B cell (primary cell): ENCODE measurements around the gene ARHGEF3. TPM values are rescaled to one million over a fixed set of nuclear protein-coding genes. Genes with fewer than 3 reads are reported as not detected.

ENCODE experiments used
- ATAC-seq: fragments of 200-7000 bp; cut with Tn5 transposase; one replicate; pipeline ENCODE4 v1.10.0; 2021; ENCODE audit warnings: low read depth, mild to moderate bottlenecking, moderate number of reproducible peaks, moderate library complexity
- CTCF ChIA-PET: fragments of 350-600 bp; sonication (Branson Sonifier 250); formaldehyde crosslinking; loops from one replicate; lab custom pipeline; 2021; ENCODE audit warnings: antibody characterized with exemption, inconsistent platforms; lab: Charles Lee
- POLR2A ChIA-PET: fragments of 350-600 bp; sonication (Branson Sonifier 250); formaldehyde crosslinking; loops from one replicate; lab custom pipeline; 2021; ENCODE audit warnings: antibody characterized with exemption; lab: Charles Lee
- DNase-seq: peaks from one replicate; pipeline ENCODE4 v3.0.0; 2013
- H2AFZ ChIP-seq: 2 replicates; pipeline ENCODE4 v1.6.1; 2012; ENCODE audit warnings: mild to moderate bottlenecking, low read depth, low read length; ENCODE audit not compliant: insufficient read depth, poor library complexity, severe bottlenecking
- H3K27ac ChIP-seq, 2 donors: 1 replicate in 1 of 2; 2 replicates in 1 of 2; pipeline ENCODE4 v1.5.1; 2012 to 2013; ENCODE audit warnings: low read length in 2 of 2, mild to moderate bottlenecking in 2 of 2, moderate library complexity in 1 of 2
- H3K27me3 ChIP-seq, 4 experiments: fragments of 200-600 bp in 1 of 4; sonication (generic) in 1 of 4; replicated peaks in 1 of 4; 1 replicate in 2 of 4; 2 replicates in 2 of 4; pipeline versions ENCODE4 v1.6.1 to v1.7.0; 2013 to 2016; ENCODE audit warnings: low read length in 3 of 4, mild to moderate bottlenecking in 2 of 4, mixed read lengths in 1 of 4, moderate library complexity in 1 of 4; ENCODE audit not compliant: insufficient read depth in 4 of 4, control insufficient read depth in 3 of 4; ENCODE audit errors: control extremely low read depth in 1 of 4
- H3K36me3 ChIP-seq, 2 experiments: replicated peaks in 1 of 2; 1 replicate in 1 of 2; 2 replicates in 1 of 2; pipeline versions ENCODE4 v1.6.1 to v1.7.1; 2013; ENCODE audit warnings: low read length in 1 of 2; ENCODE audit not compliant: insufficient read depth in 2 of 2, control insufficient read depth in 1 of 2; ENCODE audit errors: control extremely low read depth in 1 of 2, extremely low read depth in 1 of 2
- H3K4me1 ChIP-seq, 2 donors: fragments of 200-600 bp in 1 of 2; sonication (generic) in 1 of 2; 1 replicate in 1 of 2; 2 replicates in 1 of 2; pipeline versions ENCODE4 v1.5.1 to v1.6.1; 2013 to 2017; ENCODE audit warnings: low read length in 2 of 2; ENCODE audit not compliant: control insufficient read depth in 2 of 2, insufficient read depth in 2 of 2
- H3K4me2 ChIP-seq: replicated peaks from 2 replicates; pipeline ENCODE3; 2012; ENCODE audit warnings: mild to moderate bottlenecking, low read depth, low read length; ENCODE audit not compliant: poor library complexity, severe bottlenecking
- H3K4me3 ChIP-seq, 5 experiments: fragments of 200-600 bp in 1 of 5; sonication (generic) in 1 of 5; 1 replicate in 3 of 5; 2 replicates in 2 of 5; pipeline versions ENCODE4 v1.5.1 to v1.7.0; 2011 to 2016; ENCODE audit warnings: low read length in 4 of 5, mild to moderate bottlenecking in 4 of 5, low read depth in 2 of 5, control low read depth in 1 of 5, moderate library complexity in 1 of 5; ENCODE audit not compliant: insufficient read depth in 1 of 5; ENCODE audit errors: control extremely low read depth in 1 of 5, extremely low read depth in 1 of 5
- H3K79me2 ChIP-seq: fragments of 200-600 bp; sonication (generic); one replicate; pipeline ENCODE4 v1.6.0; 2016; ENCODE audit warnings: low read length; ENCODE audit not compliant: control insufficient read depth, insufficient read depth
- H3K9ac ChIP-seq: fragments of 200-600 bp; sonication (generic); 2 replicates; pipeline ENCODE4 v1.6.1; 2017; ENCODE audit warnings: mild to moderate bottlenecking, low read length, moderate library complexity
- H3K9me3 ChIP-seq, 3 donors: one replicate each; pipeline versions ENCODE4 v1.6.1 to v1.7.1; 2013; ENCODE audit warnings: low read length in 2 of 3; ENCODE audit not compliant: control insufficient read depth in 2 of 3, insufficient read depth in 1 of 3; ENCODE audit errors: control extremely low read depth in 1 of 3
- H4K20me1 ChIP-seq: 2 replicates; pipeline ENCODE4 v1.6.0; 2012; ENCODE audit warnings: mild to moderate bottlenecking, low read length; ENCODE audit not compliant: insufficient read depth, control insufficient read depth, poor library complexity, severe bottlenecking
- H3K27ac Mint-ChIP-seq: one replicate; pipeline ENCODE4 v1.8.0; 2021; ENCODE audit warnings: mixed read lengths
- H3K27me3 Mint-ChIP-seq: one replicate; pipeline ENCODE4 v1.8.0; 2021; ENCODE audit warnings: mixed read lengths
- H3K4me1 Mint-ChIP-seq: one replicate; pipeline ENCODE4 v1.8.0; 2021; ENCODE audit warnings: mixed read lengths
- H3K4me3 Mint-ChIP-seq: one replicate; pipeline ENCODE4 v1.8.0; 2021; ENCODE audit warnings: mixed read lengths
- H3K9me3 Mint-ChIP-seq: one replicate; pipeline ENCODE4 v1.8.0; 2022; ENCODE audit warnings: mixed read lengths; ENCODE audit not compliant: insufficient read depth
- CTCF ChIP-seq: fragments of 200-600 bp; IDR thresholded peaks from one replicate; pipeline ENCODE4 v1.8.0; 2022; ENCODE audit warnings: antibody characterized with exemption, mild to moderate bottlenecking
- EZH2 ChIP-seq: IDR thresholded peaks from 2 replicates; pipeline ENCODE4 v1.6.1; 2012; ENCODE audit warnings: borderline replicate concordance, low read depth, mild to moderate bottlenecking, moderate library complexity, low read length; ENCODE audit not compliant: insufficient read depth, poor library complexity, severe bottlenecking
- WGBS: methylation state at CpG from one replicate; pipeline ENCODE4 v1.1.5; 2013; ENCODE audit warnings: missing lambda C conversion rate; ENCODE audit not compliant: insufficient coverage; 5-methylcytosine and 5-hydroxymethylcytosine counted together
- intact Hi-C: fragments of 100-400 bp; cut with micrococcal nuclease; formaldehyde crosslinking; loops from one replicate; pipeline ENCODE4 v1.10.0; 2022
- polyA plus RNA-seq: library from polyadenylated mRNA; depleted of rRNA; stranded (reverse); fragments of >200 nt; gene quantifications from 2 replicates; pipeline ENCODE4 v1.2.3, GENCODE V29; 2012
- total RNA-seq, 2 donors: library from RNA; stranded (reverse); fragments of 120-200 nt in 1 of 2; gene quantifications; 1 replicate in 1 of 2; 2 replicates in 1 of 2; pipeline versions ENCODE4 v1.2.3 to v1.2.4, GENCODE V29; 2013 to 2022

Gene ARHGEF3
- total and polyA plus RNA-seq, 2 donors (not counting 1 experiment from before 2014, with no cell fraction given): 30.8 to 33.5 TPM

GRCh38 chr3:56773986-56774385 lies 27.8 kb downstream of the ARHGEF3 start:
- intact Hi-C loops: no loop called here
- no peak overlapping the region for H3K27ac ChIP-seq
- TF ChIP-seq CTCF (no peak), EZH2 (no peak)
- no peak overlapping the region for H2AFZ ChIP-seq
- Mint-ChIP-seq H3K9me3 (no peaks in the 10 kb centered on the region), H3K27me3 (no peaks in the 10 kb centered on the region), H3K4me3 (no peak overlapping the region), H3K27ac (no peak overlapping the region), H3K4me1 (peaks cover 30% of the 10 kb centered on the region)
- H3K36me3 ChIP-seq: peaks cover 0 to 26% of the 10 kb centered on the region in 2 experiments
- no peaks in the 10 kb centered on the region for H3K27me3 ChIP-seq
- H3K4me2 ChIP-seq: no peak overlapping the region
- no peak overlapping the region for H3K9ac ChIP-seq
- H3K79me2 ChIP-seq: peaks cover 41% of the 10 kb centered on the region
- no peak for DNase-seq
- POLR2A ChIA-PET: no interaction called here
- no peak for ATAC-seq
- CTCF ChIA-PET: interaction anchor here (1.2 to 2.9 kb wide), 3 partner anchors 26 to 61 kb away, joined by 3 to 12 read pairs (median 4); no protein-coding TSS in a partner anchor
- H3K4me1 ChIP-seq: peaks cover 15 to 30% of the 10 kb centered on the region in 2 donors
- no peaks in the 10 kb centered on the region for H4K20me1 ChIP-seq
- no peak overlapping the region for H3K4me3 ChIP-seq
- H3K9me3 ChIP-seq: no peaks in the 10 kb centered on the region

GRCh38 chr3:56772952-56773938 lies 28.5 kb downstream of the ARHGEF3 start:
- peaks cover 11 to 22% of the 10 kb centered on the region in 2 donors for H3K4me1 ChIP-seq
- H4K20me1 ChIP-seq: no peaks in the 10 kb centered on the region
- ChIA-PET CTCF (interaction anchor here (1.3 kb wide), 1 partner anchor 27 kb away, joined by 4 read pairs; no protein-coding TSS in a partner anchor), POLR2A (no interaction called here)
- 99% methylated on average over 6 of the region's 16 CpGs for WGBS
- peaks cover 0 to 26% of the 10 kb centered on the region in 2 experiments for H3K36me3 ChIP-seq
- H3K4me3 ChIP-seq: no peak overlapping the region
- intact Hi-C loops: no loop called here
- no peak overlapping the region for H3K4me3 Mint-ChIP-seq
- no peak overlapping the region for H3K9ac ChIP-seq
- no peak overlapping the region for H3K27ac Mint-ChIP-seq
- peaks cover 40% of the 10 kb centered on the region for H3K79me2 ChIP-seq
- H3K4me1 Mint-ChIP-seq: peaks cover 26% of the 10 kb centered on the region
- H3K27me3 Mint-ChIP-seq: no peaks in the 10 kb centered on the region
- no peak for DNase-seq
- H3K4me2 ChIP-seq: no peak overlapping the region
- H3K9me3 ChIP-seq: no peaks in the 10 kb centered on the region
- no peak overlapping the region for H2AFZ ChIP-seq
- ATAC-seq: no peak
- no peak for TF ChIP-seq CTCF
- no peak for TF ChIP-seq EZH2
- H3K27me3 ChIP-seq: no peaks in the 10 kb centered on the region
- H3K27ac ChIP-seq: no peak overlapping the region
- H3K9me3 Mint-ChIP-seq: no peaks in the 10 kb centered on the region
